ENCODE results near the gene MLEC.
"Not testable (repeated sequence)": the region's sequence is repeated elsewhere in the genome, so short reads cannot be mapped to it uniquely, and the experiment has no call there.

MLEC gene

GRCh38 chr12:120661432-120661831, 25.5 kb upstream of the MLEC start:
- DNase-seq (ENCODE audit: extremely low read depth in 1 of 2, low read depth in 1 of 2), result no peak

GRCh38 chr12:120662879-120663278, 24.1 kb upstream of the MLEC start:
- no peak for DNase-seq (ENCODE audit: extremely low read depth in 1 of 2, low read depth in 1 of 2)

GRCh38 chr12:120663741-120664140, 23.2 kb upstream of the MLEC start:
- DNase-seq (ENCODE audit: extremely low read depth in 1 of 2, low read depth in 1 of 2), result no peak

GRCh38 chr12:120666571-120667390, 20.2 kb upstream of the MLEC start:
- no peak for DNase-seq (ENCODE audit: extremely low read depth in 1 of 2, low read depth in 1 of 2)

GRCh38 chr12:120668091-120668867, 18.7 kb upstream of the MLEC start:
- no peak for DNase-seq (ENCODE audit: extremely low read depth in 1 of 2, low read depth in 1 of 2)

GRCh38 chr12:120668868-120669840, 17.8 kb upstream of the MLEC start:
- DNase-seq (ENCODE audit: extremely low read depth in 1 of 2, low read depth in 1 of 2), result no peak

GRCh38 chr12:120670237-120670636, 16.7 kb upstream of the MLEC start:
- DNase-seq (ENCODE audit: extremely low read depth in 1 of 2, low read depth in 1 of 2), result not testable (repeated sequence)

- DNase-seq (ENCODE audit: extremely low read depth in 1 of 2, low read depth in 1 of 2), result no peak
Observed at GRCh38 chr12:120670667-120671066, 16.3 kb upstream of the MLEC start.

- no peak for DNase-seq (ENCODE audit: extremely low read depth in 1 of 2, low read depth in 1 of 2)
Observed at GRCh38 chr12:120674097-120674636, 12.8 kb upstream of the MLEC start.

- peak in 1 of 2 donors; percentile 15 for DNase-seq (ENCODE audit: extremely low read depth in 1 of 2, low read depth in 1 of 2)
Observed at GRCh38 chr12:120677765-120678473, 9.0 kb upstream of the MLEC start.

GRCh38 chr12:120678572-120678971, 8.4 kb upstream of the MLEC start:
- DNase-seq (ENCODE audit: extremely low read depth in 1 of 2, low read depth in 1 of 2), result peak in 1 of 2 donors; percentile 7

- DNase-seq (ENCODE audit: extremely low read depth in 1 of 2, low read depth in 1 of 2), result no peak
Observed at GRCh38 chr12:120680165-120680738, 6.7 kb upstream of the MLEC start.

- DNase-seq (ENCODE audit: extremely low read depth in 1 of 2, low read depth in 1 of 2), result no peak
Observed at GRCh38 chr12:120684523-120684932, 2.4 kb upstream of the MLEC start.

GRCh38 chr12:120685522-120685921, 1.4 kb upstream of the MLEC start:
- no peak for DNase-seq (ENCODE audit: extremely low read depth in 1 of 2, low read depth in 1 of 2)

GRCh38 chr12:120686151-120686689, 729 bp upstream of the MLEC start:
- DNase-seq (ENCODE audit: extremely low read depth in 1 of 2, low read depth in 1 of 2), result peak; percentile 94 to 96

GRCh38 chr12:120687578-120688289, 785 bp downstream of the MLEC start:
- no peak for DNase-seq (ENCODE audit: extremely low read depth in 1 of 2, low read depth in 1 of 2)

GRCh38 chr12:120688527-120689071, 1.6 kb downstream of the MLEC start:
- DNase-seq (ENCODE audit: extremely low read depth in 1 of 2, low read depth in 1 of 2), result no peak

- no peak for DNase-seq (ENCODE audit: extremely low read depth in 1 of 2, low read depth in 1 of 2)
Observed at GRCh38 chr12:120689397-120690082, 2.6 kb downstream of the MLEC start.

Measured in stimulated activated CD8-positive, alpha-beta memory T cell treated with anti-CD3 and anti-CD28 coated beads, Interleukin-7, amount 100 ng/mL, for 48 hours (primary cell).